GM19455 (cell line): ENCODE data around the gene CEND1.

Source experiments
- ATAC-seq: cut with Tn5 transposase; IDR thresholded peaks from one replicate; pipeline ENCODE4 v1.9.1; 2021; ENCODE audit not compliant: unreplicated experiment

The CEND1 gene

DNA sequence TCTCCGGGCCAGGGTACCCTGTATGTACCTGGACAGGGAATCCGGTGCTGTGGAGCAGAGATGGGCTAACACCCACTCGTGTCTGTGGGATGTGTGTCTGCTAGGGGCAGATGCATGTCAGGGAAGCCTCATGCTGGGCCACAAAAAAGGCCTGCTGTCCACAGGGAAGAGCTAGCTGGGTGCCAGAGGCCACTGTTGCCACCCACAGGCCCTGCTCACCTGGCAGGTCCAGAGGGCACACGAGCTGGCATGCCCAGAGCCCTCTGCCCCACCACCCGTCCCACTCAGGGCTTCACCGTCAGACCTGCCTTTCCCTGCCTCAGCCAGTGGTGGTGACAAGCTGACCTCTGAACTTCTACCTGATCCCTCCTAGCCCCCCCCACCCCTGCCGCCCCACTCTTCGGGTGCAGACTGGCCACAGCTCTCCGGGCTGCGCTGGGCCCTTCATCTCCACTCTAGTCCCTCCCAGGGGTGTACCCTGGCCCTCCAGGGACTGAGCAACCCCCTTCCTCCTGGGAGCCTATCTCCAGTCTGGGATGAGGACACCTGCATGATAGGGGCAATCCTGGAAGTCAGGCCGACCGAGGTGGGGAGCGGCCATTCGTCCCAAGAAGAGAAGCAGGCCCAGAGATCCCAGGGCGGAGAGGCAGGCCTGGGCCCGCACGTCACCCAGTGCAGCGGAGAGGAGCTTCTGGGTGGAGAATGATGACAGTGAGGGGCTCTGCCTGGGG, 6.8 kb upstream of the CEND1 start:
- ATAC-seq, result no peak

DNA sequence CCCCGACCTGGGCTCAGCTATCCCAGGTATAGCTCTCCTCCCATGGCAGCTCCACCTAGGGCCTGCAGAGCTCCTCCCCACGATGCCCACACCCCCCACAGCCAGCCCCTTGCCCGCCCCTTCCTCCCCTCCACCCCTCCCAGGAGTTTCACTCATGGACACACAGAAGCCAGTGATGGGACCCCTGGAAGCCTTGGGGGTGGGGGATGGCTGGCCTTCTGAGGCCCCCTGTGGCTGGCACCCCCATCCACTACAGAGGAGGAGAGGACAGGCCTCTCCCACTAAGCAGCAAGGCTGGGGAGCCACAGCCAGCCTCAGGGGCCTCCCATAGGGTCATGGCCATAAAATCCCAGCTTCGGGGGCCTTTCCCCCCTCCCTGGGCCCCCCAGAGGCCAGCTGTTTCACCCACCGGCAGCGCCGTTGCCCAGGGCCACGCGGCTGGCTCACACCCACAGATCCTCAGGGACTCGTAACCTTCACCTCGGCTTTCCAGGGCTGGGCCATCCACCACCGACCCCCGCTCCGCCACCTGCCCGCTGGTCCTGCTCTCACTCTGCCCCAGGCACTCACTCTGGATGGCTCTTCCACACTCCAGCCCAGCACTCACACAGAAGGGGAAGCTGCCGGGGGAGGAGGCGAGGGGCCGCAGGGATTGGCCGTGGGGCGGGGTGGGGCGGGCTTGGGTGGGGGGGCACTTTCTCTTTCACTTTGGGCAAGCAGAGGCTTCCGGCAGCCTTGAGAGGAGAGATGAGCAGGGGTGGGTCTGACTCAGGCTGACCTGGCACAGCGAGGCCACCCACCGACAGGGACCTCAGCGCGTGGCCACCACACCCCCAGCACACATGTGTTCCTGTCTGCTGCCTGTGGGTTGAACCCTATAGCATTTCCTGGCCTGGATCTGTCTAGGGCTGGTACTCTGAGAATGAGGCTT, 6.0 kb upstream of the CEND1 start:
- ATAC-seq, result no peak

DNA sequence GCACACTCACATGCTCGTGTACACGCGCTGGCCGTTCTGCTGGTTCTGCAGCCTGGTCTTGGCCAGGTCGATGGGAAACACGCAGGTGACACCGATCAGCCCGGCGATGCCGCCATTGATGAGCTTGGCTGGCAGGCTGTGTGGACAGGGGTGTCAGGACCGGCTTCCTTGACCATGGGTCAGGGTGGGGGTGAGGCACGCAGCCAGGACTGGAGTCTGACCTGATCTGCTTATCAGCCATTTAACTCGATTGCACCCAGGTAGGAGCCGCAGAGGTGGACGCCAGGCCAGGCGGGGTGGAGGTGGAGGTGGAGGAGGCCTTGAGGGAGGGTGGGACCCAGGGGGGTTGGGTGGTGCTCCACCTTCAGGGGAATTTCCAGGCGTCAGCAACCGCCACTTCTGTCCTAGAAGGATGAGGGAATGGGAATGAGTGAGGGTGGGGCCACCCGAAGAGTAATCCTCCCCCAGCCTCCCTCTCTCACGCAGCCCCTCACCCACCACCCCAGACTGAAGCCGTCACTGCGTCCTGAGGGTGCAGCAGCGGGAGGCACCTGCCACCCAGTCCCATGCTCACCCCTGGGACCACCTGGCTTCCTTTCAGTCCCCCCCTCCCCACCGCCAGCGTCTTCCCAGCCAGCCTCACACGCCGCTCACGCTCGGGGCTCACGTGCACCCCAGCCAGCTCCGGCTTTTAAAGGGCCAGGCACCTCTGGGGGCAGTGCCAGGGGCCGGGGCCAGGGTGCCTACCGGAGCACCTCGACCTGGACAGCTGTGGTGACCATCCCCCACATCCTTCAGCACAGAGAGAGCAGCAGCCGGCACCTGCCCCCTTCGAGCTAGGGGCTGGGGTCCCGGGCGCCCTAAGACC, 5.1 kb upstream of the CEND1 start:
- ATAC-seq, result no peak

DNA sequence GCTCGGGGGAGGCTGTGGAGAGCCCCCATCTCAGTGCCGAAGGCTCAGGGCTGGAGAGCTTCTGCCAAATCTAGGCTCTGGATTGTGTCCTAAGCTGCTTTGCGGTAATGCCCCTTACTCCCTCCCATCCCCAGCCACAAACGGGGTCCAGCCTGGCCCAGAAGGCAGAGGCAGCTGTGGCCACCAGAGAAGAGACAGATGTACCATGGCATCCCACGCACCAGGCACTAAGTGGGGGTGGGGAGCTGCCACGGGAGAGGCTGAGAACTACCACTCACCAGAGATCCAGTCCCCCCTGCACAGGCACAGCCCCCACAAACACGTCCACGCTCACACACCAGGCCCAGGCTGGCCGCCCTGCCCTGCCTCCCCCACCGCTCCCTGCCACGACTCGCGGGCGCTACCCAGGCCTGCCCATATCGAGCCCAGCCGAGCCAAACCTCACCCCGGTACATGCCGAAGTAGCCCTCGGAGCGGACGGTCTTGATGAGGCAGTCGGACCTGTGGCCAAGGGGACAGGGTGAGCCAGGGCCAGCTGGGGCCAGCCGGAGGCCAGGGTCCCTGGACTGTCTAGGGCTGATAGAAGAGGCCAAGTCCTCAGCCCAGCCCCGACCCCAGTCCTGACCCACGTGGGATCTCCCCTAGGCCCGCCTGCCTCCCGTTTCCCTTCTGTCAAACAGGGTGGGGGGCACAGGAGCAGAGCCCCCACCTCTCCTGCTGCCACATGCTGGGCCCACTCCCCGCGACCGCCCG, 4.3 kb upstream of the CEND1 start:
- ATAC-seq, result no peak

DNA sequence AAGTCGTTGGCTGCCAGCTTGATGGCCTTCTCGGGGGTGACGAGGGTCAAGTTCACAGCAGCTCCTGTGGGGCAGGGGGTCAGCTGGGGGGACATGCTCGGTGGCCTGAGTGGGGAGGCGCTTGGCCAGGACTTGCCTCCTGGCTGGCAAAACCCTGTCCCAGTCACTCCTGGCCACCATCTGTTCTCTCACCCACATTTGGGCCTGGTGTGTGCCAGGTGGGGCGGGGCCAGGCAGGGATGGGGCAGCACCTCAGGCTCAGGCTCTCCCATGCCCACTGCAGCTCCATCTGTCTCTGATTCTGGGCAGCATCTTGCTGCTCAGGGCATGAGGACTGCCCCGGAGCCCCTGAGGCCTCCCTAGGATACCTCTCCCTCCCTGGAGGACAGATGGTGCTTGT, 3.7 kb upstream of the CEND1 start:
- no peak for ATAC-seq

DNA sequence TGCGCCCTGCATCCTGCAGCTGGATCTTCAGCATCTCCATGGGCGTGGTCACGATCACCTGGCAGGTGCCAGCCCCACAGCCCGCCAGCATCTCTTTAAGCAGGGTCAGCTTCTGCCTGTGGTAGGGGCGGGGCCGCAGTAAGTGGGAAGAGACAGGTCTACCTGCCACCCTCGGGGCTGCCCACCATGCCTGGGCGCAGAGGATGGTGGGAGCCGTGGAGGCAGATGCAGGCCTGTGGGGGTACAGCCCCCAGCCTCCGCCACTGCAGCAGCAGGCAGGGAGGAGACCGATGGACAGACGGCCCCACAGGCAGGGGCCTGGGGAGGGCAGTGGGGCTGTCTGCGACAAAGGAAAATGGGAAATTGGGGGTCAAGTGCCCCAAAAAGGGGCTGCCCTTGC, 3.0 kb upstream of the CEND1 start:
- no peak for ATAC-seq

DNA sequence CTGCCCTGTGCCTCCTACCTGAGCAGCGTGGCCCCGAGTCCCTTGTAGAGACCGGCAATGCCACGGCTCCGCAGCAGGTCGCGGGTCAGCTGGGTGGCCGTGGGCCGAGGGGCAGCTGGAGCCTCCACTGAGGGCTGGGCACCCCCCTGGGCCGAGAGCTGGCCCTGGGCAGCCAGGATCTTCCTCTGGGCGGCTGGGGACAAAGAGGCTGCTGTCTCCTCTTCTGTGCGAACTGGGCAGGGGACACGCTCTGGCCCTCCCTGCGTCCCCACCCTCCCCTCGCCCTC, 2.6 kb upstream of the CEND1 start:
- ATAC-seq, result no peak

DNA sequence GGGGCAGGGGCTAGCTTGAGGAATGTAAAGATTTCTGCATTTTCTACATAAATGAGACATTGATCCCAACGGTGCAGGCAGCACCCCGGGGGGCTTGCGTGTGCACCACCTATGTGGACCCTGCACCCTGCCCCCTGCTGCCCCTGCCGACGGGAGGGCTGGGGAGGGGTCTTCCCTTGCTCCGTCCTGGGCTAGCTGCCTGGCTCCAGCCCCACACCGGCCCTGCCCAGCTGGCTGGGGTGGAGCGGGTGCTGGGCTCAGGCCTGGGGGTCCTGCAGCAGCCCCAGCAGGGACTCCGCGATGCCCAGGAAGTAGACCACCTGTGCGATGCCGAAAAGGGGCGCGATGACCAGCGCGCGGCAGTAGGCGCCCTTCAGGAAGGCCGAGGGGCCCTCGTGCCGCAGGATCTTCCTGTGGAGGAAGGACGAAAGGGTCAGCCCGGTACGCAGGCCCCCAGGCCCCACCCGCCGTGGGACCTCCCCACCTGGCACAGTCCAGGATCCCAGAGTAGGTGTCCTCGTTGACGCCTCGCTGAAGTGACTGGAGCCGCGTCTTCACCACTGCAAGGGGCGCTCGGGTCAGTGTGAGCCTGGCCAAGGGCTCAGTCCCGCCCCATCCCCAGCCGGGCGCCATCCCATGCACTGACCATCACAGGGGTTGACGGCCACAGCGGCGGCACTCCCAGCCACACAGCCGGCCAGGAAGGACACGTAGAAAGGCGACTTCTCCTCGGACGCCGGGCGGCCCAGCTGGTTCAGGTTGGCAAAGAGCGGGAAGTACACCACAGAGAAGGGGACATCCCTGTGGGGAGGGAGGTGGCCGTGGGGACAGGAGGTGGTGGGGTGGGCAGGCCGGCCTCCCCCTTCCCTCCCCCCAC, 2.0 kb upstream of the CEND1 start:
- no peak for ATAC-seq

DNA sequence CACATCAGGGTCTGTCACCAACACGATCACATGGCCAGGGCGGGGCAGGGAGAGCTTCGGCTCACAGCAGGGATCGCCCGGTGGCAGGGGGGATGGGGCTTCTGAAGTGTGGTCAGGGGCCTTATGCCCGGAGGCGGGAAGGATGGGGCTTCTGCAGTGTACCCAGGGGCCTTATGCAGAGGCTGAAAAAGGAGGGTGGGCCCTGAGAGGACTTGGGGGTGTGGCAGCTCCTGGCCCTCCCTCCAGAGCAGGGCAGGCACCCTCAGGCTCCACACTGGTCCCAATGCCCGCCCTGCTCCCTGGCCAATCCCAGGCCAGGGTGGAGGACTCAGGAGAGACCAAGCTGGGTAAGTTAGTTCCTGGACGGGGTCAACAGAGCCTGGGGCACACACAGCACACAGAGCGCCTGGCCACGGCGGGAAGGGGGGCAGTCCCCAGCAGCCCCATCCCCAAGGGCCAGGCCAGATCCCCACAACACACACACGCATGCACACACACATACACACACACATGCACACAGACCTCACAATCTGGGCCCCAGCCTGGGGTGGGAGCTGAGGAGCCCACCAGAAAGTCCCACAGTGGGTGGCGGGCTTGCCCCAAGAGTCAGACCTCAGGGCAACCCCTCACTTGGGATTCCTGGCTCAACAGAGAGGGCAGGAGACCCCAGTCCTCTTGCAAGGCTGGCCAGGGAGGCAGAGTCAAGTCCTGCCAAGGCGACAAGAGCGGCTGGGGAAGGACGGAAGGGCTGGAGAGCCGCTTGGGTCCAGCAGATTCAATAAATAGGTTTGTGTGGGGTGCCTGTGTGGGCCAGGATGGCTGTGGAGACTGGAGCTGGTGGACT, 1.1 kb upstream of the CEND1 start:
- no peak for ATAC-seq

DNA sequence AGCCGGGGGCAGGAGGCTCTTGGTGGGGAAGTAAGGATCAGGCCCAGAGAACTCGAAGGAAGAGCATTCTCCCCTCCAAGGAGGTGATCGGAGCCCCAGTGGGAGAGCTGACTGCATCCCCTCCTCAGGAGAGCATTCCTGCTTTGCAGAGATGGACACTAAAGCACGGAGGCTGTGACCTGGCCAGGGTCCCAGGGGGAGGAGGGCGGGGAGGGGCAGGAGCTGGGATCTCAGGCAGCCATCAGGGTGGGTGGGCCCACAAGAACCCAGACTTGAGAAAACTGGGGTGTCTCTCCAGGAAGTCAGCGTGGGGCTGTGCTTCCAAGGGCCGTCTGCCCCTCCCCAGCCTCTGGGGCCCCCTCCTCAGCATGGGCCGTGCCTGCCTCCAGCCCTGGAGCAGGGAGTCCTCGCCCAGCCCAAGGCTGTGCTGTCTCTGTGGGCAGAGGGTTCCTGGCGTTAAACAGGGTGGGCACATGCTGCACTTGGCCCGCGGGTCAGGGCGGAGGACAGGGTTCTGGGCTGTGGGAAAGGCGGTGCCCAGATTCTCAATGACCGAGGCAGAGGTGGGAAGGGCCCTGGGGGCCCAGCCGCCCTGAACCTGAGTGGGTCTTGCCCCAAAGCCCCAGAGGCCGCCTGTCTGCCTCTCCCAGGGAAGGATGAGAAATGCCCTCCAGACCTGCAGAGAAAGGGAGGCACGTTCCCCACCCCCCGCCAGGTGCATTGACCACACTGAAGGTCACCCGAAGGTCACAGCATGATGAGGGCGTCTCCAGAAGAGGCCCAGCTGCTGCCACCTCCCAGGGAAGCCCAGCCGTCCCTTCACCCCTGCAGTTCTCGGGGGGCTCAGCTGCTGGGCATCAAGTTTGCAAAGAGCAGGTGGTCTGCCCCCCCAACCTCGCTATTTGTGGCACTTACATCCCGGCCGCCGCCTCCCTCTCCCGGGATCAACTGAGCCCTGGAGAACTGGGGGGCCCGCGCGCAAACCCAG, 643 bp downstream of the CEND1 start:
- ATAC-seq, result no peak

DNA sequence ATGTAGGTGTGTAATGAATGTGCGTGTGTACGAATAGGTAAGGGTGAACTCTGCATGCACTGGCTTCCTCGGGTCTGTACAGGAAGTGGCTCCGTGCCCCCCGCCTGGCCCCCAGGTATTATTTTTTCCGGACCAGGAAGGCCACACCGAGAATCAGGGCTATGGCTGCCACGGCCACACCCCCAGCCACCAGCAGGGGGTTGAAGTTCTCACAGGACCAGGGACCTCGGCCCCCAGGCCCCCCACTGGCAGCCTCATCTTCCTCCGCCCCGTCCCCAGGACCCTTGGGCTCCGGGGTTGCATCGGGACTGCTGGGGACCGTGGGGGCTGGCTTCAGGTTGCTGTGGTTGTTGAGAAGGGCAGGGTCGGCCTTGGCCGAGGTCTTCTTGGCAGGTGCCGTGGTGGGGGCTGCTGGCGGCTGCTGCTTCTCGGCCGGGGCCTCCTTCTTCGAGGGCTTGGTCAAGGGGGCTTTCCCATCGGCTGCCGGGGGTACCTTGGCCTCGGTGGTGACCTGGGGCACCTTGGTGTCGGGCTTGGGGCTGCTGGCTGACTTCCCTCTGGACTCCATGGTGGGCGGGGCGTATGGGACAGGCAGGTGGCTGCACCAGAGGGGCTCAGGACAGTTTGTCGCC, 1.8 kb downstream of the CEND1 start:
- no peak for ATAC-seq

DNA sequence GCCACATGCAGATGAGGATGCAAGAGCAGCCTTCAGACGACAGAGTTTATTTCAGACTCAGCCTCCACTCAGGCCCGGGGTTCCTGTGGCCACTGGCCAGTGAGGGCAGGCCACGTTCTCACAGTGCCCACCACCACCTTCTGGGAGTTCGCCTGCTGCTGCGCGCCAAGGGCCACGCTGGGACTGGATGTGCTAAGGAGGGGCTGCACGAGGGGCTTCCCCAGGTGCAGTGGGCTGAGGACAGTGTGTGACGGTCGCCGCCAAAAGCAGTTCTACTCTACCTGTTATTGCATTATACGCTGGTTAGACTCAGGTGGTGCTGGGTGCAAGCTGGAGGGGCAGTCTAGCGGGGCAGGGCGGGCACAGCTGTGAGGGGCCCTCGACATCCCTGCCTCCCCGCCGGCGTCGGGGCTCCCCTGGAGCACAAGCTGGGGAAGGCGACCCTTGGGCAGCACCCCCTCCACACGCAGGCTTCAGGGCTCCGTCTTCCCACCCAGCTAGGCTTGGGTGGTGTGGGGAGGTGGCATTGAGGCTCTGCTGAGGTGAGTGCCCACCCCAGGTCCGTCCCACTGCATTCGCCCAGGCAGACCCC, 2.7 kb downstream of the CEND1 start:
- ATAC-seq, result no peak

DNA sequence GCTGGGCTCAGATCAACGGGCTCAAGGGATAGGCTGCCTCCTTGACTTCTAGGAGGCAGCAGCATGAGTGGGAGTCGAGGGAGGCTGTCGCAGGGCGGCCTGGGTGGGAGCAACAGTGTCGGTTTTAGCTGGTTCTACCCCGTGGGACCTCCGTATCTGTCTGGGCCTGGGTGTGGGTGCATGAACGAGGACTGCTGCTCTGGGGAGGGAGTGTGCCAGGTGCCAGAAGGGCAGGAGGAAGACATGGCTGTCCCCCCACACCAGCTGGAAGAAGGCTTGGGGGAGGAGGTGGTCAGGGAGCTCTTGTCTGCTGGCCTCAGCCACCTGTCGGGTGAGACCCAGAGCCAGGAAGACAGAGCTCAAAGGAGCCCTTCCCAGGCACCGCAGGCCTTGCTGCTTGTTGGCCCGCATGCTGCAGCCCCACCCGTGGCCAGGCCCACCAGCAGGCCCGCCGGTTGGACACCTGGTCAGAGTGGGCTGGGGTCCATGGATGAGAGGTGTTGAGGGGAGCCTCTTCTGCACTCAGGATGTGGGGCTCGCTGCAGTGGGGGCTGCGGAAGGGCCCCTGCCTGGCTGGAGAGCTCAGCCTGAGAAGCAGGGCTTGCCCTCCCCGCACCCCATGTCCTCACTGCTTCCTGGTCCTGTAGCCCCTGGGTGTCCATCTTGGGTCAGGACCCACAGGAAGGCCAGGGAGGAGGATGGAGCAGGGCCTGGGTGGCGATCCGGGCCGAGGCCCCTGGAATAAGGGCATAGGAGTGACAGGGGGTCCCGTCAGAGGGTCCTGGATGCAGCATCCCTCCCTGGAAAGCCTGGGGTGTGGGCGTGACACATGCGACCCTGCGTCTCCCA, 3.4 kb downstream of the CEND1 start:
- no peak for ATAC-seq

DNA sequence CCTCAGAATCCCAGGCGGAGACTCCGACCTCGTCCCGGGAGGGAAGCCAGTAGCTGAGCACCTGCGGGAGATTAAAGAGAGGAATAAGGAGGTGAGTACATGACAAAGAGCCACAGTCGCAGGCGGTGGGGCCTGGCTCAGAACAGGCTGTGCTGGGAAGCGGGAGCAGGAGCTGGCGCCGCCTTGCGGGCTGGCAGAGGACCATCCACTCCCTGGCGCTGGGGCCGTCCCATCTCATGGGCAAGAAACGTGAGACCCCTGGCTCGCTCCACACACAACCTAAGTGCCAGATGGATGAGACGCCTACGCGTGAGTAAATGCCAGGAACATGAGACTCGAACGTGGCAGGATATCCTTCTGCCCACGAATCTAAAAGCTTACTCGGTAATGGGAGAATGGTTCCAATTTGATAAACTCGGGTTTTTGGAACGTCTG, 6.3 kb downstream of the CEND1 start:
- no peak for ATAC-seq

DNA sequence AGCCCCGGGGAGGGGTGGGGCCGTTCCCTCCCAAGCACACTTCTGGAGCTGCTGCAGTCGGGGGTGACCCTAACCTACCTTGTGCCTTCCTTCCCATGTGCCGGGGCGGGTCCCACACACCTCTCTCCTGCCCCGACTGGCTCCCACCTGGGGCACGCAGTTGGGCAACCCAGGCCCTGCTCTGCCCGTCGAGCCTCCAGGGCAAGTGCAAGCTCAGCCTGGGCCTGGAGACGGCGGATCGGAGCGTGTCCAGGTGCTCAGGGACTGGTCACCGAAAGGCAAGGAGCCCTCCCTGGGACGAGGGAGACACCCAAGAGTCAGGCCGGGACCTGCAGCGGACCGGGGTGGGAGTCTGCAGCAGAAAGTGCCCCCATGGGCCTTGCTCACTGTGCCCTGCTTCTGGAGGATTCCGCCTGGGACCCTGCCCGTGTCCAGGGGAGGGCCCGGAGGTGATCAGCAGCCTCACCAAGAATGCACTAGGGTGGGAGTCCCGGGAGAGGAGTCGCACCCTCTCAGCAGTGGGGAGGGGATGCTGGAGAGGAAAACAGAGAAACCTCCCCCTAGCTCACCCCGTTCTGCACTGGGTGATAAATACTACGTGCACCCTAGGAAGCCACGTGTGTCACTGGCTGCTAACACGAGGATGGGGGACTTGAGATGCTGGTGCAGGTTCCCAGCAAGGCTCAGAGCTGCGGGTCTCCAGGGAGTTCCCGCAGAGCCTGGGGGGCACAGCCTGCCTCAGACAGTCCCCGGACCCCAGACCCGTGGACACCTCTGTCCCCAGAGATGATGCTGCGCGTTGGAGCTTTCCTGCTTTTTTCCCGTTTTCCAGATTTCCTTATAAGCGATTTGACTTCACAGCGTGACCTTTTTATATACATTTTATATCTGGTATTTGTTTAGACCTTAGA, 7.4 kb downstream of the CEND1 start:
- ATAC-seq, result no peak
